Measurements from ENCODE around the gene PLXND1.

The PLXND1 gene

DNA sequence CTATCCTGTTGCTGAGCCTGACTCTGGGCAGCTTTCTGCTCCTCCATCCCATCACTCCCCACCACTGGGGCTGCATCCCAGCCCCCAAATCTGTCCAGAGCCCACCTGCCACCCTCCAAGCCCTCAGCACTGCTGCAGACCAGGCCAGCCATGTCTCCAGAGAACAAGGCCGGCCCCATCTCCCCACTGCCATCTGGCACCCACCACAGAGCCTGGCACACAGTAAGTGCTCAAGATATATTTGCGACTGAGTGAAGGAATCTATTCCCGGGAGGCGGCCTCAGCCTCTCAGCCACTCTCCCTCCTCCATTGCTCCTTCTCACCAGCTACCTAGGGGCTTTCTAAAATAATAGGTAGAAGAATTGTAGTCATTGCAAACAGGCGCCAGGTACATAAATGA, 4.8 kb downstream of the PLXND1 start:
- no peak for DNase-seq (ENCODE audit: low read depth)
- no peak overlapping the region for H3K4me3 ChIP-seq (ENCODE audit: control insufficient read depth, low read depth, low read length)
- TF ChIP-seq, protein P1, sequence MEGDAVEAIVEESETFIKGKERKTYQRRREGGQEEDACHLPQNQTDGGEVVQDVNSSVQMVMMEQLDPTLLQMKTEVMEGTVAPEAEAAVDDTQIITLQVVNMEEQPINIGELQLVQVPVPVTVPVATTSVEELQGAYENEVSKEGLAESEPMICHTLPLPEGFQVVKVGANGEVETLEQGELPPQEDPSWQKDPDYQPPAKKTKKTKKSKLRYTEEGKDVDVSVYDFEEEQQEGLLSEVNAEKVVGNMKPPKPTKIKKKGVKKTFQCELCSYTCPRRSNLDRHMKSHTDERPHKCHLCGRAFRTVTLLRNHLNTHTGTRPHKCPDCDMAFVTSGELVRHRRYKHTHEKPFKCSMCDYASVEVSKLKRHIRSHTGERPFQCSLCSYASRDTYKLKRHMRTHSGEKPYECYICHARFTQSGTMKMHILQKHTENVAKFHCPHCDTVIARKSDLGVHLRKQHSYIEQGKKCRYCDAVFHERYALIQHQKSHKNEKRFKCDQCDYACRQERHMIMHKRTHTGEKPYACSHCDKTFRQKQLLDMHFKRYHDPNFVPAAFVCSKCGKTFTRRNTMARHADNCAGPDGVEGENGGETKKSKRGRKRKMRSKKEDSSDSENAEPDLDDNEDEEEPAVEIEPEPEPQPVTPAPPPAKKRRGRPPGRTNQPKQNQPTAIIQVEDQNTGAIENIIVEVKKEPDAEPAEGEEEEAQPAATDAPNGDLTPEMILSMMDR (IDR thresholded peaks at IDR 0.05; ENCODE audit: control insufficient read depth, insufficient read depth, low read depth, low read length, missing control alignments), result no peak

DNA sequence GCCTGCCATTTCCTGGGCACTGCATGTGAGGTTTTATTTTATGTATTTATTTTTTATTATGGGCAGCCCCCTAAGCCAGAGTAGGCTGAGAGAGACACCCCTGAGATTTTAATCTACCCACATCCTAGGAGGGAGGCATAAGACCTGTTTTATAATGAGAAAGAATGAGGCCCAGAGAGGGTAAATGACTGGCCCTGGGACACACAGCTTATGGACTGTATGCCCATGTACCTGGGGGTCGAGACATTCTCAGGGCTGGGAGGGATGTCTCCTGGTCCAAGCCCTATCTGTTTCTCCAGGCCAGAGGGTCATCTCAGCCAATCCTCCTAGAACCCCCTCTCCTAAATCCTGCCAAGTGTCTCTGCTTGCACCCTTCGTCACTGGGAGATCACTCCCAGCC, 6.1 kb downstream of the PLXND1 start:
- TF ChIP-seq, protein P1 (IDR thresholded peaks at IDR 0.05; ENCODE audit: control insufficient read depth, insufficient read depth, low read depth, low read length, missing control alignments), result no peak
- no peak overlapping the region for H3K4me3 ChIP-seq (ENCODE audit: control insufficient read depth, low read depth, low read length)
- no peak for DNase-seq (ENCODE audit: low read depth)

DNA sequence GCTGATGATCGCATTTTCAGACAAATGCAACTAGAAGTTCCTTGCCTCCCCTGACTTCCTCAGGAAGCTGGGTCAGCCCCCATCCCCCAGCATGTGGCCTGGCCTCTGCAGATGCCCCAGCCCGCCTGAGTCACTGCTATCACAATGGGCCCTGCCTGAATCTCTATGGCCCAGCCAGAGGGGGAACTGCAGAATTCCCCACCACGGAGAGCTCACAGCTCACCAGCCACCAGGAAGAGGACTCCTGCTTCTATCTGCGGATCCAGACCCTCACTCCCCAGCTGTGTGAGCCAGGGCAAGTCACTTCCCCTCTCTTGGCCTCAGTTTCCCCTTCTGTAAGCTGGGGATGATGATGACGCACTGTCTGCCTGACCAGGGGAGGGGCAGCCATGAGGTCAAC, 6.9 kb downstream of the PLXND1 start:
- TF ChIP-seq, protein P1 (IDR thresholded peaks at IDR 0.05; ENCODE audit: control insufficient read depth, insufficient read depth, low read depth, low read length, missing control alignments), result no peak
- no peak overlapping the region for H3K4me3 ChIP-seq (ENCODE audit: control insufficient read depth, low read depth, low read length)
- no peak for DNase-seq (ENCODE audit: low read depth)

DNA sequence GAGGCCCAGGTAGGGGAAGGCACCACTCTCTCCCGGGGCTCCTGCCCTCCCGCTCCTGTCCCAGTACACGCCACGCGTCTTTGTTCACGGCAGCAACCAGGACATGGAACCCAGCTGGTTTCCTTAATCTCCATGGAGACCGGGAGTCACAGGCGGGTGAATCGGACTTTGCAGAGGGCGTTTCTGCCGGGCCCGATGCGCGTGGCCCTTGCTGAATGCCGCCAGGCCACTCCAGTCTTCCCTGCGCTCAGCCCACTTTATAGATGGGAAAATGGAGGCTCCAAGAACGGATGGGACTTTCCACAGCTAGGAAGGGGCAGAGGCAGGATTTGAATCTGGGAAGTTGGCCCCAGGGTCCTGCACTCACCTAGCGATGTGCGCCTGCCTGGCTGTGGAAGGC, 7.4 kb downstream of the PLXND1 start:
- TF ChIP-seq, protein P1 (IDR thresholded peaks at IDR 0.05; ENCODE audit: control insufficient read depth, insufficient read depth, low read depth, low read length, missing control alignments), result no peak
- no peak for DNase-seq (ENCODE audit: low read depth)
- no peak overlapping the region for H3K4me3 ChIP-seq (ENCODE audit: control insufficient read depth, low read depth, low read length)

DNA sequence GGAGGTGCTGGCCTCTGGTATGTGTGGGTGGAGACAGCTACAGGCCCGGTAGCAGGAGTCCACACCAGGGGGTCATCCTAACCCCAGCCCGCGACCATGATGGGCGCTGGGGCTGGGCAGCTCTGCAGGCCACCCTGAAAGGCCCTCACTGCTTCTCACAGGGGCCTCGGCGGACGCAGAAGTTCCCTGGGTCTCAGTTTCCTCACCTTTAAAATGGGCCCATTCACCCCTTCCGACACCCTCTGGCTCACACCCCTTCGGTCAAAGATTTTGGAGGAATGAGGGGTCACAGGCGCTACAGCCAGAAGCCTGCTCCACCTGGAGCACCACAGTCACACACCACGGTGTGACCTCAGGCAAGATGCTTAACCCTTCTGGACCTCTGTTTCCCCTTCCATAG, 8.0 kb downstream of the PLXND1 start:
- DNase-seq (ENCODE audit: low read depth), result no peak
- no peak overlapping the region for H3K4me3 ChIP-seq (ENCODE audit: control insufficient read depth, low read depth, low read length)
- TF ChIP-seq, protein P1 (IDR thresholded peaks at IDR 0.05; ENCODE audit: control insufficient read depth, insufficient read depth, low read depth, low read length, missing control alignments), result no peak

DNA sequence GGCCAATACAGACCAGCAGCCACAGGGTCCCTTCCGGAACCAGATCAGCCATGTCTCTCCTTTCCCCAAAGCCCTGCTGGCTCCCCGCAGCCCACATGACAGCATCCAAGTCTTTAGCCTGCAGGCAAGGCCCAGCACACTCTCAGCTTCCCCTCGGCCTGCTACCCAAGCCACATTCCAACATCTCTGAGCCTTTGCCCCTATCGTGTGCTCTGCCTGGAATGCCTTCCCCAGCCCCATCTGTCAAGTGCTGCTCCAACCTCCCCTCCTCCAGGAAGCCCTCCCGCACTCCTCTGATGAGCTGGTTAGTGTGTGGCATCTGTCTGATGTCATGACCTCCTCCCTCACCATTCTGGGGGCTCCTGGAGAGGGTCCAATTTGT, 8.5 kb downstream of the PLXND1 start:
- no peak overlapping the region for H3K4me3 ChIP-seq (ENCODE audit: control insufficient read depth, low read depth, low read length)
- no peak for DNase-seq (ENCODE audit: low read depth)
- TF ChIP-seq, protein P1 (IDR thresholded peaks at IDR 0.05; ENCODE audit: control insufficient read depth, insufficient read depth, low read depth, low read length, missing control alignments), result no peak
